ENCODE data around the gene SMOC2. TPM values are rescaled to one million over a fixed set of nuclear protein-coding genes. Genes with fewer than 3 reads are reported as not detected.
A peak's percentile ranks its signal among the peaks of the same experiment; 100 is the strongest.

SMOC2 gene
- polyA plus RNA-seq, 1 donor from 2014 or later = 0.50 TPM

- H3K9ac ChIP-seq (ENCODE audit: low read length) = no peak overlapping the region
- H3K27me3 ChIP-seq (ENCODE audit: insufficient read depth, low read depth, low read length) = no peaks in the 10 kb centered on the region
- H3K36me3 ChIP-seq (ENCODE audit: insufficient read depth, low read length) = no peaks in the 10 kb centered on the region
- no peaks in the 10 kb centered on the region for H3K9me3 ChIP-seq (ENCODE audit: low read length)
- no peak overlapping the region for H2AFZ ChIP-seq (ENCODE audit: low read depth, low read length)
- no peak overlapping the region for H3K4me3 ChIP-seq (ENCODE audit: low read length)
- H3K4me2 ChIP-seq (ENCODE audit: low read length) = no peak overlapping the region
- TF ChIP-seq EP300 (conservative IDR thresholded peaks at IDR 0.05; ENCODE audit: poor library complexity, severe bottlenecking) (no peak), CTCF (IDR thresholded peaks at IDR 0.05; ENCODE audit: poor library complexity, severe bottlenecking) (no peak), RAD21 (conservative IDR thresholded peaks at IDR 0.05) (no peak), MXI1 (conservative IDR thresholded peaks at IDR 0.05; ENCODE audit: poor library complexity, severe bottlenecking) (no peak), TAF1 (IDR thresholded peaks at IDR 0.05; ENCODE audit: low read depth) (no peak), REST (IDR thresholded peaks at IDR 0.05; ENCODE audit: borderline replicate concordance) (no peak), SMC3 (conservative IDR thresholded peaks at IDR 0.05; ENCODE audit: poor library complexity) (no peak)
- no peaks in the 10 kb centered on the region for H3K9me2 ChIP-seq (ENCODE audit: insufficient read depth, low read length)
- H3K79me2 ChIP-seq (replicated peaks; ENCODE audit: insufficient read depth, low read length) = no peaks in the 10 kb centered on the region
- no peak overlapping the region for H3K27ac ChIP-seq (ENCODE audit: low read length)
- no peaks in the 10 kb centered on the region for H3F3A ChIP-seq (ENCODE audit: insufficient read depth, low read length, poor library complexity, severe bottlenecking)
- H4K20me1 ChIP-seq (ENCODE audit: insufficient read depth) = no peaks in the 10 kb centered on the region
Measured at GRCh38 chr6:168615837-168616236, 174.9 kb downstream of the SMOC2 start.

GRCh38 chr6:168616816-168617765 is 176.1 kb downstream of the SMOC2 start:
- Histone ChIP-seq H3F3A (ENCODE audit: insufficient read depth, low read length, poor library complexity, severe bottlenecking) (no peaks in the 10 kb centered on the region), H3K9me2 (ENCODE audit: insufficient read depth, low read length) (no peaks in the 10 kb centered on the region), H2AFZ (ENCODE audit: low read depth, low read length) (no peak overlapping the region), H3K4me3 (ENCODE audit: low read length) (no peak overlapping the region), H3K36me3 (ENCODE audit: insufficient read depth, low read length) (no peaks in the 10 kb centered on the region), H3K27ac (ENCODE audit: low read length) (no peak overlapping the region), H3K9ac (ENCODE audit: low read length) (no peak overlapping the region), H3K4me2 (ENCODE audit: low read length) (no peak overlapping the region), H3K79me2 (replicated peaks; ENCODE audit: insufficient read depth, low read length) (no peaks in the 10 kb centered on the region), H3K27me3 (ENCODE audit: insufficient read depth, low read depth, low read length) (no peaks in the 10 kb centered on the region), H3K9me3 (ENCODE audit: low read length) (no peaks in the 10 kb centered on the region), H4K20me1 (ENCODE audit: insufficient read depth) (no peaks in the 10 kb centered on the region)
- TF ChIP-seq RAD21 (conservative IDR thresholded peaks at IDR 0.05) = peak; percentile 10
- TF ChIP-seq EZH2 (IDR thresholded peaks at IDR 0.05; ENCODE audit: borderline replicate concordance, insufficient read depth, low read length, poor library complexity, severe bottlenecking) = no peak
